OCI-LY1 (cell line): ENCODE measurements around the gene ATXN7L1.

Experiments
- EZH2 ChIP-seq: fragments of 200-600 bp; sonication (generic), shearing (Covaris generic); IDR thresholded peaks from 2 replicates; pipeline ENCODE4 v1.8.0; 2017; ENCODE audit warnings: borderline replicate concordance, mixed run types, mild to moderate bottlenecking, antibody characterized with exemption, low read length, moderate library complexity, mixed read lengths
- TF ChIP-seq, protein P1 (sequence below): fragments of 200-600 bp; sonication (generic), shearing (Covaris generic); IDR thresholded peaks from 2 replicates; pipeline ENCODE4 v1.5.1; 2017; ENCODE audit warnings: mild to moderate bottlenecking, antibody characterized with exemption, low read length, moderate library complexity, mixed read lengths

GRCh38 chr7:105719395-105719794, 157.0 kb downstream of the ATXN7L1 start:
- TF ChIP-seq, protein P1, sequence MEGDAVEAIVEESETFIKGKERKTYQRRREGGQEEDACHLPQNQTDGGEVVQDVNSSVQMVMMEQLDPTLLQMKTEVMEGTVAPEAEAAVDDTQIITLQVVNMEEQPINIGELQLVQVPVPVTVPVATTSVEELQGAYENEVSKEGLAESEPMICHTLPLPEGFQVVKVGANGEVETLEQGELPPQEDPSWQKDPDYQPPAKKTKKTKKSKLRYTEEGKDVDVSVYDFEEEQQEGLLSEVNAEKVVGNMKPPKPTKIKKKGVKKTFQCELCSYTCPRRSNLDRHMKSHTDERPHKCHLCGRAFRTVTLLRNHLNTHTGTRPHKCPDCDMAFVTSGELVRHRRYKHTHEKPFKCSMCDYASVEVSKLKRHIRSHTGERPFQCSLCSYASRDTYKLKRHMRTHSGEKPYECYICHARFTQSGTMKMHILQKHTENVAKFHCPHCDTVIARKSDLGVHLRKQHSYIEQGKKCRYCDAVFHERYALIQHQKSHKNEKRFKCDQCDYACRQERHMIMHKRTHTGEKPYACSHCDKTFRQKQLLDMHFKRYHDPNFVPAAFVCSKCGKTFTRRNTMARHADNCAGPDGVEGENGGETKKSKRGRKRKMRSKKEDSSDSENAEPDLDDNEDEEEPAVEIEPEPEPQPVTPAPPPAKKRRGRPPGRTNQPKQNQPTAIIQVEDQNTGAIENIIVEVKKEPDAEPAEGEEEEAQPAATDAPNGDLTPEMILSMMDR = no peak
- no peak for TF ChIP-seq EZH2
